GM12873 (cell line): ENCODE data around the gene CD101.

Experiments used
- TF ChIP-seq, protein P1 (sequence below): IDR thresholded peaks from 2 replicates; pipeline ENCODE4 v1.5.1; 2012; ENCODE audit warnings: low read depth, mild to moderate bottlenecking, moderate library complexity, low read length, control low read depth; ENCODE audit not compliant: insufficient read depth; ENCODE audit errors: missing control alignments

CD101 gene

DNA sequence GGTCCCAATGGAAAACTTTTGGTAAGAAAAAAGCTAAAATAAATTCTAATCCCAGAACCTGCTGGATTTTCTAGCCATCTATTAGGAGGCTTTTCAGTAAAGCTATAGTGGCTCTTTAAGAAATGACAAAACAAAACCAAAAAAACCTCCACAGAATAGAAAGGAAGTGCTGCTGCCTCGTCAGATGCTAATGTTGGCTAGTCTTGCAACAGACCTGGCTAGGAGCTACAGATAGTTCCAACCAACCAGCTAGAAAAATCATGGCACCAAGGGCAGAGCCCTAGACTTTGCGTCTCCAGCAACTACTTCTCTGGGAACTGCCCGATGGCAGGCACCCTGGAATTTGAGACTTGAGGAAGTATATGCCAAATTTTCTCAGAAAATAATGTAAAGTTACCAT, 7.6 kb downstream of the CD101 start:
- TF ChIP-seq, protein P1, sequence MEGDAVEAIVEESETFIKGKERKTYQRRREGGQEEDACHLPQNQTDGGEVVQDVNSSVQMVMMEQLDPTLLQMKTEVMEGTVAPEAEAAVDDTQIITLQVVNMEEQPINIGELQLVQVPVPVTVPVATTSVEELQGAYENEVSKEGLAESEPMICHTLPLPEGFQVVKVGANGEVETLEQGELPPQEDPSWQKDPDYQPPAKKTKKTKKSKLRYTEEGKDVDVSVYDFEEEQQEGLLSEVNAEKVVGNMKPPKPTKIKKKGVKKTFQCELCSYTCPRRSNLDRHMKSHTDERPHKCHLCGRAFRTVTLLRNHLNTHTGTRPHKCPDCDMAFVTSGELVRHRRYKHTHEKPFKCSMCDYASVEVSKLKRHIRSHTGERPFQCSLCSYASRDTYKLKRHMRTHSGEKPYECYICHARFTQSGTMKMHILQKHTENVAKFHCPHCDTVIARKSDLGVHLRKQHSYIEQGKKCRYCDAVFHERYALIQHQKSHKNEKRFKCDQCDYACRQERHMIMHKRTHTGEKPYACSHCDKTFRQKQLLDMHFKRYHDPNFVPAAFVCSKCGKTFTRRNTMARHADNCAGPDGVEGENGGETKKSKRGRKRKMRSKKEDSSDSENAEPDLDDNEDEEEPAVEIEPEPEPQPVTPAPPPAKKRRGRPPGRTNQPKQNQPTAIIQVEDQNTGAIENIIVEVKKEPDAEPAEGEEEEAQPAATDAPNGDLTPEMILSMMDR = no peak

DNA sequence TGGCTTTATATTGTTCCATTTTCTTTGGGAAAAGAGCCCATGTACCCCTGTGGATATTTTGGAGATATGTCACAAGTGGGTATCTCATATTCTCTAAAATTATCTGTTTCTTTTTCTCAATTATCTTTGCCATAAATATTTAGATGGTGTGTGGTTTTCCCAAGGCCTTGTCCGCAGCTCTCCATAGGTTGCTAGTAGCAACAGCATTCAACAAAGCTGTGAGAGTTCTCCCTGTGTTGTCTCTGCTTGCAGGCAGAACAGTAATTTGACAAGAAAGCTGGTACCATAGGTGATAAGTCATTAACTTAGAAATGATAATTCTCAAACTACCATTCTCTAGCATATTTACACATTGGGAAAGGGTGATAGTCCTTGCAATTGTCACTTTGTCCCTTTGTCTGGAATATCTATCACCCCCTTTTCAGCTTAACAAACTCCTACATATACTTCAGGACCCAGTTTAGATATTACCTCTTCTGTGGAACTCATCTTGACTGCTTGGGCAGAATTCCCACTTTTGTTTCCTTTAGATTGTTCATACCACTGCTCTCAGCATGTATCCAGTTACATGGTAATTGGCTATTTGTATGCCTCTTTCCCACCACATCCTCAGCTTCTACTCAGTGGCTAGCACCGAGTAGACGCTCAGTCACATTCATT, 8.9 kb downstream of the CD101 start:
- TF ChIP-seq, protein P1 = no peak

DNA sequence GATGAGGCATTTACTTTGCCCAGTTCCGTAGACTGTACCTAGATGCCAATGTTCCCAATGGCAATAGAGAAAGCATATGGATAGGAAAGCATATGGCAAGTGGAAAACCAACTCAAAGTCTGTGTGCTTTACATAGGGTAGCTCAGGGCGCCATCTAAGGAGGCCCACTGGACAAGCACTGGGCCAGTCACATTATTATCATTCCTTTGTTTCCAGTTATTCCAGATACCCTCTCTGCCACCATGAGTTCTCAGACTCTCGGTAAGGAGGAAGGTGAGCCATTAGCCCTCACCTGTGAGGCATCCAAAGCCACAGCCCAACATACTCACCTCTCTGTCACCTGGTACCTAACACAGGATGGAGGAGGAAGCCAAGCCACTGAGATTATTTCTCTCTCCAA, 9.8 kb downstream of the CD101 start:
- TF ChIP-seq, protein P1 = no peak

DNA sequence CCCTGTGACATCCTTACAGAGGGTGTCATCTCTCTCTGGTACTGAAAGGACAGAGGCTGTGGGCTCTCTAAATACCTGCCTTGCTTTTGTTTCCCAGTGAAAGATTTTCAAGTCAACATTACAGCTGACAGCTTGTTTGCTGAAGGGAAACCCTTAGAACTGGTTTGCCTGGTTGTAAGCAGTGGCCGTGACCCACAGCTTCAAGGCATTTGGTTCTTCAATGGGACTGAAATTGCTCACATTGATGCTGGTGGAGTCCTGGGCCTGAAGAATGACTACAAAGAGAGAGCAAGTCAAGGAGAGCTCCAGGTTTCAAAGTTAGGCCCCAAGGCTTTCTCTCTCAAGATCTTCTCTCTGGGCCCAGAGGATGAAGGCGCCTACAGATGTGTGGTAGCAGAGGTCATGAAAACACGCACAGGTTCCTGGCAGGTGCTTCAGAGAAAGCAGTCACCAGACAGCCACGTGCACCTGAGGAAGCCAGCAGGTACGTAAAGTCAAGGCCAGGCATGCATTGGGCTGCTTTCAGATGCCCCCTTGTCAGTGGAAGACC, 11.8 kb downstream of the CD101 start:
- TF ChIP-seq, protein P1 = no peak

DNA sequence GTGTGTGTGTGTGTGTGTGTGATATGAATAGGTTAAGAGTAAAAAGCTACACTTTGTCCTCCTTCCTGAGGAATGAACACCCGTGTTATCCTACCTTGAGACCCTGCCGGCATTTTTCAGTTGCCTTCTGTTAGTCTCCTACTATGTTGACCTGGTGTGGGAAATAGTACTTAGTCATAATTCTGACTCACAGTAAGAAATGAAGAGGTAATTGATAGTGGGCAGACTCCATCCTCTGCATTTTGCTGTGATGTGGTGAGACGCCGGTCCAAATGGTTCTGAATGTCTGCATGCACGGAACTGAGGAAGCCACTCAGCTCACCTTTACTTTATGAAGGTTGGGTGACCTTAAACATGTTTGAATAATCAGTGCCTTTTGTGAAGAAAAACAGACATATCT, 12.6 kb downstream of the CD101 start:
- TF ChIP-seq, protein P1 = no peak

DNA sequence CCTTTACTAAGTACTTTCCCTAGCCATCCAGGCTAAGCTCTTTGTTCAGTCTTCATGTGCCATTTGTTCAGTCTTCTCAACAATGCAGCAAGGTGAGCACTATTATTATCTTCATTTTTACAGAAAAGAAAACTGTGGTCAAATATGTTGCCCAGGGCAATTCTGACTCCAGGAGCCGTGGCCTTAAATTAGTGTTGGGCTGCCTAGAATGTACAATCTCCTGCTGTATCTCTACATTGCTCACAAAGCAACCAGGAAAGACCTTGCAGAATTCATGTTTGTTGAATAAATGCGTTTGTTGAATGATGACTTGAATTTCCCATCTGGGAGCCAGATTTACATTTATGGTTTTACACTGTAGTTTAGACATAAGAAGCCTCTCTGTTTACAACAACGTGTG, 14.2 kb downstream of the CD101 start:
- TF ChIP-seq, protein P1 = no peak

DNA sequence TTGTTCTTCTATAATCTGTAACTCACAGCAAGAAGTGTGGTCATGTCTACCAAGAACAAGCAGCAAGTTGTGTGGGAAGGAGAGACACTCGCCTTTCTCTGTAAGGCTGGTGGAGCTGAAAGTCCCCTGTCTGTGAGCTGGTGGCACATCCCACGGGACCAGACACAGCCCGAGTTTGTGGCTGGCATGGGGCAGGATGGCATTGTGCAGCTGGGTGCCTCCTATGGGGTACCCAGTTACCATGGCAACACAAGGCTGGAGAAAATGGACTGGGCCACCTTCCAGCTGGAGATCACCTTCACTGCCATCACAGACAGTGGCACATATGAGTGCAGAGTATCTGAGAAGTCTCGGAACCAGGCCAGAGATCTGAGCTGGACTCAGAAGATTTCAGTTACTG, 15.5 kb downstream of the CD101 start:
- TF ChIP-seq, protein P1 = no peak
